ENCODE results near the gene ERG28.
"Not testable (repeated sequence)": the region's sequence is repeated elsewhere in the genome, so short reads cannot be mapped to it uniquely, and the experiment has no call there.

ERG28 gene

GRCh38 chr14:75660630-75661498 is at the start of gene ERG28, which contains the start of gene TTLL5:
Gene ERG28 (minus strand): TSS chr14:75660876. CDS start chr14:75657502, 3,374 bp downstream.
Gene TTLL5 (plus strand): TSS chr14:75661246. CDS start chr14:75663150, 1,904 bp downstream.
- DNase-seq (ENCODE audit: low read depth in 2 of 2): peak; percentile 91

- peak; percentile 15 to 22 for DNase-seq (ENCODE audit: low read depth in 2 of 2)
Measured at GRCh38 chr14:75709207-75709812, 48.6 kb upstream of the ERG28 start.

GRCh38 chr14:75705014-75705413 is 44.3 kb upstream of the ERG28 start:
- no peak for DNase-seq (ENCODE audit: low read depth in 2 of 2)

- DNase-seq (ENCODE audit: low read depth in 2 of 2): no peak
Measured at GRCh38 chr14:75703467-75703866, 42.8 kb upstream of the ERG28 start.

- no peak for DNase-seq (ENCODE audit: low read depth in 2 of 2)
Measured at GRCh38 chr14:75702616-75703261, 42.1 kb upstream of the ERG28 start.

GRCh38 chr14:75702122-75702521 is 41.4 kb upstream of the ERG28 start:
- DNase-seq (ENCODE audit: low read depth in 2 of 2): no peak

GRCh38 chr14:75700295-75700694 is 39.6 kb upstream of the ERG28 start:
- DNase-seq (ENCODE audit: low read depth in 2 of 2): no peak

- DNase-seq (ENCODE audit: low read depth in 2 of 2): no peak
Measured at GRCh38 chr14:75699331-75699730, 38.7 kb upstream of the ERG28 start.

GRCh38 chr14:75697918-75698317 is 37.2 kb upstream of the ERG28 start:
- no peak for DNase-seq (ENCODE audit: low read depth in 2 of 2)

- DNase-seq (ENCODE audit: low read depth in 2 of 2): no peak
Measured at GRCh38 chr14:75697386-75697785, 36.7 kb upstream of the ERG28 start.

GRCh38 chr14:75695025-75695424 is 34.3 kb upstream of the ERG28 start:
- not testable (repeated sequence) for DNase-seq (ENCODE audit: low read depth in 2 of 2)

- no peak for DNase-seq (ENCODE audit: low read depth in 2 of 2)
Measured at GRCh38 chr14:75690010-75690409, 29.3 kb upstream of the ERG28 start.

- no peak for DNase-seq (ENCODE audit: low read depth in 2 of 2)
Measured at GRCh38 chr14:75689012-75689411, 28.3 kb upstream of the ERG28 start.

- DNase-seq (ENCODE audit: low read depth in 2 of 2): no peak
Measured at GRCh38 chr14:75685910-75686309, 25.2 kb upstream of the ERG28 start.

GRCh38 chr14:75675265-75675960 is 14.7 kb upstream of the ERG28 start:
- no peak for DNase-seq (ENCODE audit: low read depth in 2 of 2)

- no peak for DNase-seq (ENCODE audit: low read depth in 2 of 2)
Measured at GRCh38 chr14:75673345-75674035, 12.8 kb upstream of the ERG28 start.

GRCh38 chr14:75672605-75673192 is 12.0 kb upstream of the ERG28 start:
- DNase-seq (ENCODE audit: low read depth in 2 of 2): no peak

GRCh38 chr14:75667099-75667765 is 6.6 kb upstream of the ERG28 start:
- no peak for DNase-seq (ENCODE audit: low read depth in 2 of 2)

- no peak for DNase-seq (ENCODE audit: low read depth in 2 of 2)
Measured at GRCh38 chr14:75662966-75663365, 2.3 kb upstream of the ERG28 start.

GRCh38 chr14:75661499-75661814 is 781 bp upstream of the ERG28 start:
- no peak for DNase-seq (ENCODE audit: low read depth in 2 of 2)

GRCh38 chr14:75660238-75660629 is 442 bp downstream of the ERG28 start:
- no peak for DNase-seq (ENCODE audit: low read depth in 2 of 2)
